Tibial nerve (tissue), 3 donors: Measurements from ENCODE around the gene CRP.

Source experiments
- POLR2A ChIP-seq, 2 donors: fragments of 450-650 bp; IDR thresholded peaks; one replicate each; pipeline ENCODE4 v1.6.1; 2017; ENCODE audit warnings: antibody characterized with exemption in 2 of 2, mild to moderate bottlenecking in 2 of 2, moderate library complexity in 2 of 2
- TF ChIP-seq, protein P1 (sequence below), 5 experiments: fragments of 200-600 bp in 3 of 5; fragments of 450-650 bp in 2 of 5; sonication (generic) in 3 of 5; IDR thresholded peaks; one replicate each; pipeline ENCODE4 v1.5.1; 2016 to 2019; ENCODE audit warnings: antibody characterized with exemption in 5 of 5, mild to moderate bottlenecking in 3 of 5, moderate library complexity in 2 of 5

DNA sequence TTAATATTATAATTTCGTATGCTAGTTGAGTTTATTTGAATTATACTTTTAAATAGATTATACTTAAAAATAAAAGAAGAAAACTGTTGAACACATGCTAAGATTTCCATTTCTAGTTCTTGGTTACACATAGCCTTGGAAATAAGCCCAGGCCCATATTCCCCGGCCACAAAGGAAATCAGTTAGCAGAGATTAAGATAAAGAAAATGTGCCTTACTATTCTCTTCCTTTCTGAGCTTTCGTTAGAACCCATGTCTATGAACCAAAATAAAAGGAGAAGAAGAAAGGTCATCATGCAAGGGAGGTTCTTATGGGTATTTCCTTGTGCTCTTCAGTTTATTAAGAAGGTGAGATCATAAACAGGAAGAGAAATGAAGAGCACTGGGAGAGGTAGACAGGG, 32.3 kb upstream of the CRP start:
- TF ChIP-seq, protein P1, sequence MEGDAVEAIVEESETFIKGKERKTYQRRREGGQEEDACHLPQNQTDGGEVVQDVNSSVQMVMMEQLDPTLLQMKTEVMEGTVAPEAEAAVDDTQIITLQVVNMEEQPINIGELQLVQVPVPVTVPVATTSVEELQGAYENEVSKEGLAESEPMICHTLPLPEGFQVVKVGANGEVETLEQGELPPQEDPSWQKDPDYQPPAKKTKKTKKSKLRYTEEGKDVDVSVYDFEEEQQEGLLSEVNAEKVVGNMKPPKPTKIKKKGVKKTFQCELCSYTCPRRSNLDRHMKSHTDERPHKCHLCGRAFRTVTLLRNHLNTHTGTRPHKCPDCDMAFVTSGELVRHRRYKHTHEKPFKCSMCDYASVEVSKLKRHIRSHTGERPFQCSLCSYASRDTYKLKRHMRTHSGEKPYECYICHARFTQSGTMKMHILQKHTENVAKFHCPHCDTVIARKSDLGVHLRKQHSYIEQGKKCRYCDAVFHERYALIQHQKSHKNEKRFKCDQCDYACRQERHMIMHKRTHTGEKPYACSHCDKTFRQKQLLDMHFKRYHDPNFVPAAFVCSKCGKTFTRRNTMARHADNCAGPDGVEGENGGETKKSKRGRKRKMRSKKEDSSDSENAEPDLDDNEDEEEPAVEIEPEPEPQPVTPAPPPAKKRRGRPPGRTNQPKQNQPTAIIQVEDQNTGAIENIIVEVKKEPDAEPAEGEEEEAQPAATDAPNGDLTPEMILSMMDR (IDR thresholded peaks at IDR 0.05) = no peak
- TF ChIP-seq POLR2A (IDR thresholded peaks at IDR 0.05) = no peak
